KOPT-K1 (cell line): ENCODE results near the gene NOXO1.
A peak's percentile ranks its signal among the peaks of the same experiment; 100 is the strongest.

ENCODE experiments used
- H3K27ac ChIP-seq: fragments of 200-600 bp; sonication (generic); 2 replicates; pipeline ENCODE4 v1.5.1; 2016; ENCODE audit warnings: antibody characterized with exemption, mild to moderate bottlenecking, low read depth, low read length; ENCODE audit not compliant: poor library complexity, severe bottlenecking
- H3K36me3 ChIP-seq: fragments of 200-600 bp; sonication (generic); 2 replicates; pipeline ENCODE4 v1.5.1; 2017; ENCODE audit warnings: antibody characterized with exemption, mild to moderate bottlenecking, low read length, moderate library complexity; ENCODE audit not compliant: insufficient read depth
- H3K9me3 ChIP-seq: fragments of 200-600 bp; sonication (generic); 2 replicates; pipeline ENCODE4 v1.5.1; 2017; ENCODE audit warnings: antibody characterized with exemption, low read length, mild to moderate bottlenecking; ENCODE audit not compliant: insufficient read depth, poor library complexity, severe bottlenecking

Gene NOXO1

DNA sequence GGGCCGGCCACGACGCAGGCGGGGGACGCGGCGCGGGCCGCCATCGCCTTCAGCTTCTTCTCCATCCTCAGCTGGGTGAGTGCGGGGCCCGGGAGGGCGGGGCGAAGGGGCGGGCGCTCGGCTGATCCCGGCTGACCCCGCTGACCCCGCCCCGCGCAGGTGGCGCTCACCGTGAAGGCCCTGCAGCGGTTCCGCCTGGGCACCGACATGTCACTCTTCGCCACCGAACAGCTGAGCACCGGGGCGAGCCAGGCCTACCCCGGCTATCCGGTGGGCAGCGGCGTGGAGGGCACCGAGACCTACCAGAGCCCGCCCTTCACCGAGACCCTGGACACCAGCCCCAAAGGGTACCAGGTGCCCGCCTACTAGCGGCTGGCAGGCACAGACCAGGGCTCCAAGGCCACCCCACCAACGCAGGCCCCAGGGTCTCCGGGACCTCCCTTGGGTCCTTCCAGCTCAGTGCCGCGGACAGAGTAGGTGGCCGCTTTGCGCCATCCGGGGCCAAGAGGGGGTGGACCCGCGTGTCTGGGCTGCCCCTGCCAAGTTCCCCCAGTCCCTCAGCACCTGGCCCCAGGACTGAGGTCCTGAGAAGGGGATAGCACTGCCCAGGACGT lies 11.5 kb upstream of the NOXO1 start:
- Histone ChIP-seq H3K36me3 (peaks cover 19% of the 10 kb centered on the region; the same call in 1 of the 2 replicates), H3K27ac (no peak overlapping the region), H3K9me3 (no peaks in the 10 kb centered on the region)

DNA sequence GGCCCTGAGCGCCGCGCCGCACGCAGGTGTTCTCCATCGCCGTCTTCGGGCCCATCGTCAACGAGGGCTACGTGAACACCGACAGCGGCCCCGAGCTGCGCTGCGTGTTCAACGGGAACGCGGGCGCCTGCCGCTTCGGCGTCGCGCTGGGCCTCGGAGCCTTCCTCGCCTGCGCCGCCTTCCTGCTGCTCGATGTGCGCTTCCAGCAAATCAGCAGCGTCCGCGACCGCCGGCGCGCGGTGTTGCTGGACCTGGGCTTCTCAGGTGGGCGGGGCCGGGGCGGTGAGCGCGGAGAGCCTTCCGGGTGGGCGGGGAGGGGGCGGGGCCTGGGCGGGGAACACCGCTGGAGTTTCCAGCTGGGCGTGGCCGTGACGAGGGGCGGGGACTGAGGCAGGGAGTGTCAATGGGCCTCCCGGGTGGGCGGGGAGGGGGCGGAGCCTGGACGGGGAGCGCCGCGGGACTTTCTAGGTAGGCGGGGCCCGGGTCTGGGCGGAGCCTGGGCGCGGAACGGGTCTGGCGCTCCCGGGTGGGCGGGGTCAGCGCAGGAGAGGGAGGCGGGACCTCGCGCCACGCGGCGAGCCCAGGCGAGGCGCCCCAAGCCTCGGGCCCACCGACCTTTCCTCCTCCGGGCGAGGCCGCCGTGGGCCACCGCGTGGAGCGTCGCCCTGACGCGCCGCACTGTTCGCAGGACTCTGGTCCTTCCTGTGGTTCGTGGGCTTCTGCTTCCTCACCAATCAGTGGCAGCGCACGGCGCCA lies 10.9 kb upstream of the NOXO1 start:
- no peak overlapping the region for H3K27ac ChIP-seq
- no peaks in the 10 kb centered on the region for H3K9me3 ChIP-seq
- peaks cover 12% of the 10 kb centered on the region; the same call in 1 of the 2 replicates for H3K36me3 ChIP-seq

DNA sequence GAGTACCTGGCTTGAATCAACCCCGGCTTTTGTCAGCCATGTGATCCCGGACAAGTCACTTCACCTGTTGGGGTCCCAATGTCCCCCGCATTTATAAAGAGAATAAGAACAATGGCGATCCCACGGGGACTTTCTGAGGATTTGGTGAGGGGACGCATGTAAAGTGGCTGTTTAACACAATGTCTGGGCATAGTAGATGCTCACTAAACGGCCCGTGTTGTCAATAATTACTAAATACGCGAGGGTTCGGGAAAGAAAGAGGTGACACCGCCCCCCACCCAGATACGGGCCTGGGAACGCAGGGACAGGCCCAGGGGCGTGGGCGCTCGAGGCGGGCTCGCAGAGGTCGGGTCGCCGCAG lies 10.3 kb upstream of the NOXO1 start:
- Histone ChIP-seq H3K27ac (no peak overlapping the region), H3K36me3 (peaks cover 11% of the 10 kb centered on the region; the same call in 1 of the 2 replicates), H3K9me3 (no peaks in the 10 kb centered on the region)

DNA sequence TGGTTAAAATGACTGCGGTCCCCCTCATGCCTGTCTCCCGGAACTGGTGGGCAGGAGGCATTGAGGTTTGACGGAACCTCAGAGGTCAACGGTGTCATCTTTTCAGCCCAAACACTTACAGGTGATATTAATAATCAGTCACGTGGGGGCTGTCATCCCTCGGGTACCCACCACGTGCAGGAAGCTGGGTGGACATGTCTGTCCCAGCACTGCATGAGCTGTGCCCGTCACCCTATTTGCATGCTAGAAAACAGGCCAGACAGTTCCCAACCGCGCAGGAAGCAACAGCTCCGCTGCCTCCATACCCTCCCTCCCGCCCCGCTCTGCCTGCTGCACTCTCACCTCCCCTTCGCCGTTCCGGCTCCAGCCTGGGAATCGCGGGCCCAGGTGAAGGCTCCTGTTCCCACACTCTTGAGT lies 9.9 kb upstream of the NOXO1 start:
- Histone ChIP-seq H3K9me3 (no peaks in the 10 kb centered on the region), H3K36me3 (peaks cover 16% of the 10 kb centered on the region; the same call in 1 of the 2 replicates), H3K27ac (no peak overlapping the region)

DNA sequence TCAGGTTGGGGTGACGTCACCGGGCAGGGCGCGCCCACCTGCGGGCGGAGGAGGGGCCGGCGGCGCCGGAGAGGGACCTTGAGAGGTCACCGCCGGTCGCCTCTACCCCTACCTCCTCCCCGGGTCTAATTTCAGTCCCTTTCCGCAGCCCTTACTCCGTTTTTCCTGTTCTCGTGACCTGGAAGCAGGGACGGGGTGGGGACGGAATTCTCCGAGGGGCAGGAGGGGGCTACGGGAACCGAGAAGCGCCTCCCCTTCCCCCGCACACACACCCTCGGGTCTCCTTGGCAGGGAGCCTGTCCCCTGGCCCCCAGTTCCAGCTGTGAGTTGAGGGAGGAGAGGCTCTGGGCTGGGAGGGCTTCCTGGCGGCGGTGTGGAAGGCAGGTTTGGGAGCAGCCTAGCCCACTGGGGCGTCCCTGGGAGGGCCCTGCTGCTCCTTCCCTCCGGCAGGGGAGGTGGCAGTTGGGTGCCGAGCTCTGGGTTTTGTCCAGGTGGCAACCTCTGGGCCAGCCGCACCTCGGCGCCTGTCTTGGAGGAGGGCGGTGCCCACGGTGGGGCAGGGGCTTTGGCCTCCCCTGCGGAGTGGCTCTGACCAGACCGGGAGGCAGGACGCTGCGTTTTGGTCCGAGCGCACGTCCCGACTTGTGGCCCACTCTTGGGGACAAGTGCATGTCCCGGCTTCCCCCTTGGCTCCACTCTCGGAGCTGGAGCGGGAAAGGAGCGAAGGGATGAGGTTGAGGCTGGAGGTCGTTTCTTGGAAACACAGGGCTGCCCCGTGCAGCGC lies 9.3 kb upstream of the NOXO1 start:
- H3K27ac ChIP-seq: no peak overlapping the region
- no peaks in the 10 kb centered on the region for H3K9me3 ChIP-seq
- H3K36me3 ChIP-seq: peaks cover 18% of the 10 kb centered on the region; the same call in 1 of the 2 replicates

DNA sequence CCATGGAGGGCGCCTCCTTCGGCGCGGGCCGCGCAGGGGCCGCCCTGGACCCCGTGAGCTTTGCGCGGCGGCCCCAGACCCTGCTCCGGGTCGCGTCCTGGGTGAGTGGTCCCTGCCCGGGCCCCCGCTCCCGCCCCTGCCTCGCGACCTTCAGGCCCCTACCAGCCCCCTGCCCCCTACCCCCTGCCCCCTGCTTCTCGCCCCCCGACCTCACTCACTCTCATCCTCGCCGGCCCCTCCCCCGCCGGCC lies 8.8 kb upstream of the NOXO1 start:
- no peaks in the 10 kb centered on the region for H3K9me3 ChIP-seq
- peaks cover 15% of the 10 kb centered on the region; the same call in 1 of the 2 replicates for H3K36me3 ChIP-seq
- no peak overlapping the region for H3K27ac ChIP-seq

DNA sequence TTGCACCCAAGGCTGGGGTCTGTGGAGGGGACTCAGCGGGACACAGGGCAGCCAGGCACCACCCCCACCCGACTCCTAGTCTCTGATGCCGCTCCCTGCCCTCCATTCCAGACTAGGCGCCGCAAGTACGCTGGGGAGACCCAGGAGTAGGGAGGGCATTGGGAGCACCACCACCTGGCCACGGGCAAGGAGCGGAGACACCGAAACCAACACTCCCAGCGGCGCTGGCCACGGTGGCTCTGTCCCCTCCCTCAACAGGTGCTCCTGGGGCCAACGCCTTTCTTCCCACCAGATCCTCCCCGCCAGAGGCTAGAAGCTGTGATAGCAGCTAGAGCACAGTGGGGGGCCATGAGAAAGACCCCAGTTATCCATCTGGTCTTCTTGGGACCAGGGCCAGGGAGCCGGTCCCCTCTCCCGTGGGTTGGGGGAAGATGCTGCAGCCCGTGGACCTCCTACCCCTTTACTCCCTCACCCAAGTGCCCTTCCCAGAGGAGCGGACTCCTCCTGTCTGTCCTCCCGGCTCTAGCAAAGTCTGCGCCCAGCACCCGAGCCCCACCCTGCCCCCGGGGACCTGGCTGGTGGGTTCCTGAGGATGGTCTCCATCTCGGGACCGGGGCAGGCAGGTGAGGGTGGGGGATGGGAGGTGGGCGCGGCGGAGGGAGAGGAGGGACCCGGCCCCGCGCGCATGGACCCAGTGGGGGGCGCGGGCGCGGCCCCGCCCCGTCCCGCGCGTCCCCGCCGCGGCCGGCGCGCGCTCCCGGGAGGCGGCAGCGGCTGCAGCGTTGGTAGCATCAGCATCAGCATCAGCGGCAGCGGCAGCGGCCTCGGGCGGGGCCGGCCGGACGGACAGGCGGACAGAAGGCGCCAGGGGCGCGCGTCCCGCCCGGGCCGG lies 8.2 kb upstream of the NOXO1 start, which contains the start of gene SYNGR3:
TSS of gene SYNGR3 (plus strand) at position 762 of the 892 bp plus-strand sequence. CDS start 133 bp downstream, outside the sequence.
- H3K9me3 ChIP-seq: no peaks in the 10 kb centered on the region
- H3K36me3 ChIP-seq: peaks cover 15% of the 10 kb centered on the region; the same call in 1 of the 2 replicates
- no peak within 1 kb of the TSS for H3K27ac ChIP-seq

DNA sequence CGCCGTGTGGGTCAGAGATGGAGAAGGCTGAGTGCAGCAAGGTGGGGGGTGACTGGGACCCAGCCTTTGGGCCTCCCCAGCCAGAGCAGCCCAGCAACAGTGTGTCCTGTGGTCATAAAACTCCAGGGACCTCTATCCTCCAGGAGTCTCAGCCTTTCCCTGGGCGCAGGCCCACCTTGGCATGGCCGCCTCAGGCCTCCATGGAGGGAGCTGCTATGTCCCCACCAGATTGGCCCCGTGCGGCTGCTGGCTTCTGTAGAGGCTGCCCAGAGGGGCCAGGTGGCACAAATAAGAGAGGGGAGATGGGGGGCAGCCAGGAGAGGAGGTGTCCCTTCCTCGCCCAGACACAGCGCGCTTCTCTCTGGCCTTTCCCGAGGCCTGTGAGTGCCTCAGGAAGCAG lies 5.9 kb upstream of the NOXO1 start:
- Histone ChIP-seq H3K27ac (no peak overlapping the region), H3K9me3 (no peaks in the 10 kb centered on the region), H3K36me3 (peaks cover 15% of the 10 kb centered on the region; the same call in 1 of the 2 replicates)

DNA sequence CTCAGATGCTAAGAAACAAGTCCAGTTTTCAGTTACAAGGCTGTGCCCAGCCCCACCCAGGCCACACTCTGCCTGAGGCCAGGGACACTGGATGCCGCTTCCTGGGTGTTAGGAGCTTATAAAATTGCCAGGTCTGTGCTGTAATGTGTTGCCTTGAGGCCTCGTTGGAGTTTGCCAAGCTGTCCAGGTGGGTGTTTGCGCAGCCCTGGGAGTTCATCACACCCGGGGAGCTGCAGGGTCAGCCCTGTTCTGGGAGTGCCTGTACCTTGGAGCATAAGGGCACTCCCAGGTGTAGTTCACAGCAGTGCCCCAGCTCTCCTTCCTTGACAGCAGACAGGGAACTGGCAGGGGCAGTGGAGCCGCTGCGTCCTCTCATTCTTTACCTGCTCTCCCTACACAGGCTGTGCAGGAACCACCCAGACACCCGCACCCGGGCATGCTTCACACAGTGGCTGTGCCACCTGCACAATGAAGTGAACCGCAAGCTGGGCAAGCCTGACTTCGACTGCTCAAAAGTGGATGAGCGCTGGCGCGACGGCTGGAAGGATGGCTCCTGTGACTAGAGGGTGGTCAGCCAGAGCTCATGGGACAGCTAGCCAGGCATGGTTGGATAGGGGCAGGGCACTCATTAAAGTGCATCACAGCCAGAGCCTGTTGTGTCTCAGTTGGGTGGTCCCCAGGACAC lies 4.3 kb upstream of the NOXO1 start:
- peak overlapping the region; percentile 64 for H3K27ac ChIP-seq
- H3K36me3 ChIP-seq: peaks cover 15% of the 10 kb centered on the region; the same call in 1 of the 2 replicates
- H3K9me3 ChIP-seq: no peaks in the 10 kb centered on the region

DNA sequence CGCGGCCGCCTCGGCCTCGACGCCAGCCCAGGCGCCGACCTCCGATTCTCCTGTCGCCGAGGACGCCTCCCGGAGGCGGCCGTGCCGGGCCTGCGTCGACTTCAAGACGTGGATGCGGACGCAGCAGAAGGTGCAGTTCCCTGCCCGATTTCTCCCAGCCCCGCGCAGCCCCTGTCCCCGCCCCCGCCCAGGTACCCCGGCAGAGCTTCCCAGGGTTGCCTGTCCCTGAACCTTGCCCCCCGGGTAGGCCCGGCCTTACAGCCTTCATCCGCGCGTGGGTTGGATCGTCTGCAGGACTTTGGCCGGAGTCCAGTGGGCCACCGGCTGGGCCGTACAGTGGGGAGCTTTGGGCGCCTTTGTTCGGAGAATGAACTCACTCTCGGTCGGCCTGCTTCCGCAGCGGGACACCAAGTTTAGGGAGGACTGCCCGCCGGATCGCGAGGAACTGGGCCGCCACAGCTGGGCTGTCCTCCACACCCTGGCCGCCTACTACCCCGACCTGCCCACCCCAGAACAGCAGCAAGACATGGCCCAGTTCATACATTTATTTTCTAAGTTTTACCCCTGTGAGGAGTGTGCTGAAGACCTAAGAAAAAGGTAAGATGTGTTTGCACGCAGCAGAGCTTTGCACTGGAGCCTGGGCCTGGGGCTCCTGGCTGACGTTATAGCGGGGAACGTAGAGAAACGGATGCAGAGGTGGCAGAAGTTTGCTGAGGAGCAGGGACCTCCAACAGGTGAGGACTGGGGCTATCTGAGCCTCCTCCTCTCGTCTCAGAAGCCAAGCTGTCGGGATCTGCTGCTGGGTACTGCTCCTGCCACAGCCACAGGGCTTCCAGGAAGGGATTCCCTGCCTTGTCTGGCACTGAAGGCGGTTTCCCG lies 3.3 kb upstream of the NOXO1 start:
- Histone ChIP-seq H3K9me3 (no peaks in the 10 kb centered on the region), H3K27ac (peak overlapping the region; percentile 64), H3K36me3 (peaks cover 17% of the 10 kb centered on the region; the same call in 1 of the 2 replicates)

DNA sequence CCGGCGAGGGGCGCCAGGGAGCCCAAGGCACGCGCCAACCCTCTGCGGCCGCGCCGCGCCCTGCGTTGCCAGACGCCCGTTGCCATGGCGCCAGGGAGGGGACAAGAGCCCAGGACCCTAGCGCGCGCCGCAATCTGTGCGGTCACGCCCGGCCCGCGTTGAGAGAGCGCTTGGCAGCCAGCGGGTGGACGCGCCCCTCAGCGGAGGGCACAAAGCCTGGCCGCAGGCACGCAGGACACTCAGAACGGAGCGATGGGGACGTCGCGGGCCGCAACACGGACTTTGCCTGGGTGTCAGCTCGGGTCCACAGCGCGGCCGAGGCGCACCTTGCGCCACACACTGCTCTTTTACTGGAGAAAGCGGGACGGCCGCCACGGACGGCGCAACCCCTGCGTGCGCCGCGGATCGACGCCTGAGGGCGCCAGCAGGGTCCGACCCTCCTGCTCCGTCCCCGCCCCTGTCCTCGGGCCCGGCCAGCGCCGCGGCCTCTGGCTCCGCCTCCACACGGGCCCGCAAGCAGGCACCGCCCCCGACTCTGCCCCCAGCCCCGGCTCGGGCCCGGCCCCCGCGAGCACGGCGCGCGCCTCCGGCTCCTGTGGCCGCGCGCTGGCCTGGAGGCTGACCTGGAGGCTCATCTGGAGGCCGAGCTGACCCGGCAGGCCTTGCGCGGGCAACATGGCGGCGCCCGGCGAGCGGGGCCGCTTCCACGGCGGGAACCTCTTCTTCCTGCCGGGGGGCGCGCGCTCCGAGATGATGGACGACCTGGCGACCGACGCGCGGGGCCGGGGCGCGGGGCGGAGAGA lies 2.5 kb upstream of the NOXO1 start, which contains the start of gene GFER:
TSS of gene GFER (plus strand) at position 650 of the 803 bp plus-strand sequence. CDS start at position 676, 26 bp downstream.
- peaks cover 21% of the 10 kb centered on the region; the same call in 1 of the 2 replicates for H3K36me3 ChIP-seq
- H3K9me3 ChIP-seq: no peaks in the 10 kb centered on the region
- H3K27ac ChIP-seq: peak within 1 kb of the TSS; percentile 64

DNA sequence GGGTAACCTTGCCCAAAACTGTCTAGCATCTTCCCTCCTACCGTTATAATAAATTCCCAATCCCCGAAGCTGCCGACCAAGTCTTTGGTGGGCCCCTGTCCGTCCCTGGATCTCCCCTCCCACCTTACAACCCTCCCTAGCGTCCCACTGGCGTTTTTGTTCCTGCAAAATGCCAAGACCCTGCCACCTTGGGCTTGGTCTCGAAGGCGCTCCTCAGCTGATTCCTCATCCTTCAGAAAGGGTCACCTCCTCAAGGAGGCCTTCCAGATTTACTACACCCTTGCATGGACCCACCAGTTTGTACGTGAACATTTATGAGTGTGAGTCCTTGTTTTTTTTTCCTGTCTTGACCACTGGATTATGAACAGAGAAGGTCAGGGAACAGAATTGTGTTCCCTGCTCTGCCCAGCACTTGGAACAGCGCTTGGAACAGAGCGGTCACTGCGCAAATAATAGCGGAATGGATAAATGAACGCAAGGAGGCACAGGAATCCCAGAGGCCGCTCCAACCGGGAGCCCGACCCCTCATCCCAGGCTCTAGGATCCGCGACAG lies 1.8 kb upstream of the NOXO1 start:
- Histone ChIP-seq H3K9me3 (no peaks in the 10 kb centered on the region), H3K27ac (peak overlapping the region; percentile 64), H3K36me3 (peaks cover 28% of the 10 kb centered on the region; the same call in 1 of the 2 replicates)
